BJ (cell line): ENCODE measurements around the gene NAA16. TPM values are rescaled to one million over a fixed set of nuclear protein-coding genes. Genes with fewer than 3 reads are reported as not detected.
"Not testable (repeated sequence)": the region's sequence is repeated elsewhere in the genome, so short reads cannot be mapped to it uniquely, and the experiment has no call there.

Experiments used
- CTCF ChIA-PET: fragments of 350-600 bp; formaldehyde crosslinking; extraction: SDS; loops from one replicate; lab custom pipeline; 2021; ENCODE audit warnings: antibody characterized with exemption, inconsistent platforms; lab: Yijun Ruan, JAX
- POLR2A ChIA-PET: fragments of 300-600 bp; sonication (Branson Sonifier 250); formaldehyde crosslinking; extraction: SDS; loops from one replicate; lab custom pipeline; 2021; ENCODE audit warnings: antibody characterized with exemption; lab: Charles Lee
- DNase-seq: peaks from one replicate; pipeline ENCODE4 v3.0.0-alpha.2; 2011; ENCODE audit warnings: low read depth
- H3K27me3 ChIP-seq: 2 replicates; pipeline ENCODE4 v1.6.0; 2011; ENCODE audit warnings: low read length; ENCODE audit not compliant: control insufficient read depth, insufficient read depth
- H3K36me3 ChIP-seq: 2 replicates; pipeline ENCODE4 v1.5.1; 2011; ENCODE audit warnings: low read length; ENCODE audit not compliant: control insufficient read depth, insufficient read depth
- H3K4me3 ChIP-seq: 2 replicates; pipeline ENCODE4 v1.5.1; 2011; ENCODE audit warnings: low read depth, mild to moderate bottlenecking, control low read depth, low read length
- polyA plus RNA-seq: library from polyadenylated mRNA; depleted of rRNA; stranded (reverse); fragments of >200 nt; gene quantifications from 2 replicates; pipeline ENCODE4 v1.2.3, GENCODE V29; 2011
- TF ChIP-seq, protein P1 (sequence below): IDR thresholded peaks from 2 replicates; pipeline ENCODE4 v1.5.1; 2011; ENCODE audit warnings: low read depth, mild to moderate bottlenecking, control low read depth, inconsistent platforms, low read length, moderate library complexity; ENCODE audit not compliant: insufficient read depth

NAA16 gene
- polyA plus RNA-seq, 1 experiment, result 4.8 TPM

DNA sequence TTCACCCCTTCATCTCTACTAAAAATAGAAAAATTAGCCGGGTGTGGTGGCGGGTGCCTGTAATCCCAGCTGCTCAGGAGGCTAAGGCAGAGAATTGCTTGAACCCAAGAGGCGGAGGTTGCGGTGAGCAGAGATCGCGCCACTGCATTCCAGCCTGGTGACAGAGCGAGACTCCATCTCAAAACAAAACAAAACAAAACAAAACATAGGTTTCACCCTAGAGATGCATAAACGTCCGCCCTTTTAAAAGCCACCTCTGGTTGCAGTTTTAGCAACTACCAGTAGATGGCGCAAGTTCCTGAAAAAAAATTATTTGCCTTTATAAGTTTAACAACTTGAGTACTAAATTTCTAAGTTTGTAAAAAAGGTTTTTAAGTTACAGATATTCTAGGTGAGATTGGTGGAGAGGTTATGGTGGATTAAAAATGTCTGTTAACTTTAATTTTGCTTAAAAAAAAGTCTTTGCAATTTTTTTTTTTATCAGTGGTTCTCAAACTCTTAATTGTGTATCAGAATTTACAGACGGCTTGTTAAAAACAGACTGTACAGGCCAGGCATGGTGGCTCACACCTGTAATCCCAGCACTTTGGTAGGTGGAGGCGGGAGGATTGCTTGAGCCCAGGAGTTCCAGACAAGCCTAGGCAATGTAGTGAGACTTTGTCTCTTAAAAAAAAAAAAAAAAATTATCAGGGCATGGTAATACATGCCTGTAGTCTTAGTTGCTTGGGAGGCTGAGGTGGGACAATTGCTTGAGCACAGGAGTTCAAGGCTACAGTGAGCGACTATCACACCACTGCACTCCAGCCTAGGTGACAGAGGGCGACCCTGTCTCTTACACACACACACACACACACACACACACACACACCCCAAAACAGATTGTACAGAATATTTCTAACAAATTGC, 42.1 kb downstream of the NAA16 start:
- Histone ChIP-seq H3K27me3 (no peaks in the 10 kb centered on the region), H3K36me3 (0 out of 2 replicates have a peak, but pooled peaks cover 1% of the 10 kb centered on the region), H3K4me3 (no peak overlapping the region)
- ChIA-PET CTCF (interaction anchor here (0.8 to 1.6 kb wide), 6 partner anchors 11 to 305 kb away, joined by 3 to 8 read pairs (median 4); no protein-coding TSS in a partner anchor), POLR2A (no interaction called here)
- TF ChIP-seq, protein P1, sequence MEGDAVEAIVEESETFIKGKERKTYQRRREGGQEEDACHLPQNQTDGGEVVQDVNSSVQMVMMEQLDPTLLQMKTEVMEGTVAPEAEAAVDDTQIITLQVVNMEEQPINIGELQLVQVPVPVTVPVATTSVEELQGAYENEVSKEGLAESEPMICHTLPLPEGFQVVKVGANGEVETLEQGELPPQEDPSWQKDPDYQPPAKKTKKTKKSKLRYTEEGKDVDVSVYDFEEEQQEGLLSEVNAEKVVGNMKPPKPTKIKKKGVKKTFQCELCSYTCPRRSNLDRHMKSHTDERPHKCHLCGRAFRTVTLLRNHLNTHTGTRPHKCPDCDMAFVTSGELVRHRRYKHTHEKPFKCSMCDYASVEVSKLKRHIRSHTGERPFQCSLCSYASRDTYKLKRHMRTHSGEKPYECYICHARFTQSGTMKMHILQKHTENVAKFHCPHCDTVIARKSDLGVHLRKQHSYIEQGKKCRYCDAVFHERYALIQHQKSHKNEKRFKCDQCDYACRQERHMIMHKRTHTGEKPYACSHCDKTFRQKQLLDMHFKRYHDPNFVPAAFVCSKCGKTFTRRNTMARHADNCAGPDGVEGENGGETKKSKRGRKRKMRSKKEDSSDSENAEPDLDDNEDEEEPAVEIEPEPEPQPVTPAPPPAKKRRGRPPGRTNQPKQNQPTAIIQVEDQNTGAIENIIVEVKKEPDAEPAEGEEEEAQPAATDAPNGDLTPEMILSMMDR, result peak; percentile 77
- peak; percentile 16 for DNase-seq

- DNase-seq, result no peak
- ChIA-PET CTCF (interaction anchor here (1.4 kb wide), 1 partner anchor 14 kb away, joined by 4 read pairs; no protein-coding TSS in a partner anchor), POLR2A (no interaction called here)
- H3K4me3 ChIP-seq, result no peak overlapping the region
- H3K36me3 ChIP-seq, result 0 out of 2 replicates have a peak, but pooled peaks cover 1% of the 10 kb centered on the region
- H3K27me3 ChIP-seq, result no peaks in the 10 kb centered on the region
- TF ChIP-seq, protein P1, result no peak
Observed at GRCh38 chr13:41354416-41354815, 43.3 kb downstream of the NAA16 start.

GRCh38 chr13:41356385-41356648, 45.2 kb downstream of the NAA16 start:
- POLR2A ChIA-PET, CTCF ChIA-PET, H3K4me3 ChIP-seq, DNase-seq, H3K36me3 ChIP-seq, H3K27me3 ChIP-seq: not testable (repeated sequence)

GRCh38 chr13:41356786-41357185, 45.7 kb downstream of the NAA16 start:
- DNase-seq, result no peak
- peaks cover 1% of the 10 kb centered on the region for H3K36me3 ChIP-seq
- TF ChIP-seq, protein P1, result no peak
- ChIA-PET CTCF (no interaction called here), POLR2A (no interaction called here)
- H3K4me3 ChIP-seq, result no peak overlapping the region
- no peaks in the 10 kb centered on the region for H3K27me3 ChIP-seq

DNA sequence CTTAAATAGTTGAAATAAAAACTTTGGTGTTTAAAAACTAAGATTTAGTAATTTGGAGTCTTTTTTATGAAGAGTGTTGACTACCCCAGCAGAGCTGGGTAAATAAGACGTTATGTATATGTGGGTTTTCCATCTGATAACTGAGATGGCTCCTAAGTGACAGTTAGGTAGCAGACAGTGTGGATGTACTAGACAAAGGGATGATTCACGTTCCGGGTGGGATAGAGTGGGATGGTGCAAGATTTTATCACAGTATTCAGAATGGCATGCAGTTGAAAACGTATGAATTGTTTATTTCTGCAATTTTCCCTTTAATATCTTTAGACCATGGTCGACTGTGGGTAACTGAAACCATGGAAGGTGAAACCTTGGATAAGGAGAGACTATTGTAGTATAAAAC, 50.4 kb downstream of the NAA16 start:
- DNase-seq, result no peak
- POLR2A ChIA-PET, result no interaction called here
- CTCF ChIA-PET, result interaction anchor here (0.7 to 1.4 kb wide), 2 partner anchors 10 to 28 kb away, joined by 3 to 4 read pairs; no protein-coding TSS in a partner anchor
- TF ChIP-seq, protein P1, result no peak
- H3K27me3 ChIP-seq, result no peaks in the 10 kb centered on the region
- H3K36me3 ChIP-seq, result peaks cover 3% of the 10 kb centered on the region
- no peak overlapping the region for H3K4me3 ChIP-seq
